Measurements from ENCODE around the gene CDC73.
"Not testable (repeated sequence)": the region's sequence is repeated elsewhere in the genome, so short reads cannot be mapped to it uniquely, and the experiment has no call there.

The CDC73 gene

DNA sequence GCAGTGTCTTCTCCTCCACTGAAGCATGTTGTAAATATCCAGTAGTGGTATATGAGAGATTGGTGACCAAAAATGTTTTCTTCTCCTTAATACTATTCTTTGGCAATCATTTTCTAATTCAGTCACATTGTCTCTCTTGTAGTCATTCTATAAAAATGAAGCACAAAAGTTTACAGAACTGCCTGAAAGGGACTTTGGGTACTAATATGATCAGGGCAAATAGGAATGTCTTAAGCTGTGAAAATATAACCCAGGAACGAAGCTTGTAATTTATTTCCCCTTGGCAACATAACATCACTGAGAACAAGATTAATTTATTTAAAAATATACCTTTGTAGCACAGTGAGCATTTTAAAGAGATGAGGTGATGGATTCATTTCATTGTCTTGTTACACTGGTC, 59.7 kb downstream of the CDC73 start:
- no peak for DNase-seq (ENCODE audit: low spot score)

DNA sequence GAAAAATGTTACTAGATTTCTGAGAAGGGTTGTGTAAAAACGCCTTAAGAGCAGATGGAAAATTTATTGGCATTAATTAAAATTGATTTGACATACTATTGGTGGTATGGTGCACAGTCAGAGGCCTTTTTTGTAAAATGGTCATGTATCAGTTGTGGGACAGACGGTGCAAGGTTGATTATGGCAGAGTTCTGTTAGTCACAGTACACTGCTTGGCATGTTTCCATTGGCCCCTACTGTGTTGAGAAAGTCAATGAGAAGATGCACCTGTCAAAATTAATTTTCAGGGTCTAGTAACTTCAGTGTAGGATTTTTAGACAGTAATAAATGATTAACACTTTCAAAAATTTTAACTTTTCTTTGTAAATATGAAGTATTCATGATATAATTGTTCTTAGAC, 60.2 kb downstream of the CDC73 start:
- DNase-seq (ENCODE audit: low spot score) = no peak

GRCh38 chr1:193183019-193183627, 61.3 kb downstream of the CDC73 start:
- DNase-seq (ENCODE audit: low spot score) = peak; percentile 75

- DNase-seq (ENCODE audit: low spot score) = no peak
These were observed 62.9 kb downstream of the CDC73 start for GRCh38 chr1:193184776-193185175.

DNA sequence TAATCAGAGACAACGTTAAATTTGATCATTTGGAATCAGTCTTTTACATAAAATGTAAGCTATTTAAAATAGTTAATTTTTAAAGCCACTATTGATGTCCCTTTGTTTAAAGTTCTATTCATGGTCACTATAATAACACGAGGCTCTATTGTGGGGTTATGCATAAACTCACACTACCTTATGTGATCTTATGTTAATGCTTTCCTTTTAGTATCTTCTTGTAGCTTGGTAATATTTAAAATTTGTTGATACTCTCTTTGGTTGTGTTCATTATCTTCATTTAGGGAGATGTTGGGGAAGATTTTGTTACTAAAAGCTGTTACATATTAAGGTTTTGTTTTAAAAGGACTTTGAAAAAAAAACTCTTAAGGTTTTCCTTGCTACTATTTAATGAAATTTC, 63.4 kb downstream of the CDC73 start:
- no peak for DNase-seq (ENCODE audit: low spot score)

- DNase-seq (ENCODE audit: low spot score) = peak; percentile 85
These were observed 64.3 kb downstream of the CDC73 start, which contains the start of gene B3GALT2 for GRCh38 chr1:193185901-193186731. Gene B3GALT2, minus strand, starts transcription at chr1:193186613. Its CDS starts 5,051 bp downstream, at chr1:193181562.

- no peak for DNase-seq (ENCODE audit: low spot score)
These were observed 65.3 kb downstream of the CDC73 start for GRCh38 chr1:193187114-193187513.

DNA sequence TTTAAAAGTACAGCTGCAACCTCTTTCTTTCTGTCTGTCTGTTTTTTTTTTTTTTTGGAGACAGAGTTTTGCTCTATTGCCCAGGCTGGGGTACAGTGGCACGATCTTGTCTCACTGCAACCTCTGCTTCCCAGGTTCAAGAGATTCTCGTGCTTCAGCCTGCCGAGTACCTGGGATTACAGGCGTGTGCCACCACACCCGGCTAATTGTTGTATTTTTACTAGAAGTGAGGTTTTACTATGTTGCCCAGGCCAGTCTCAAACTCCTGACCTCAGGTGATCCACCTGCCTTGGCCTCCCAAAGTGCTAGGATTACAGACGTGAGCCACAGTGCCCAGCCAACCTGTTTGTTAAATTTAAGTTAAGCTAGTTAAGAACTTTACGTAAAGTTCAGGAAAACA, 67.1 kb downstream of the CDC73 start:
- DNase-seq (ENCODE audit: low spot score) = not testable (repeated sequence)

- no peak for DNase-seq (ENCODE audit: low spot score)
These were observed 67.7 kb downstream of the CDC73 start for GRCh38 chr1:193189442-193190095.

- DNase-seq (ENCODE audit: low spot score) = no peak
These were observed 68.4 kb downstream of the CDC73 start for GRCh38 chr1:193190096-193190744.

GRCh38 chr1:193192586-193192985, 70.8 kb downstream of the CDC73 start:
- no peak for DNase-seq (ENCODE audit: low spot score)

- no peak for DNase-seq (ENCODE audit: low spot score)
These were observed 78.1 kb downstream of the CDC73 start for GRCh38 chr1:193199940-193200339.

GRCh38 chr1:193201021-193201420, 79.2 kb downstream of the CDC73 start:
- no peak for DNase-seq (ENCODE audit: low spot score)

DNA sequence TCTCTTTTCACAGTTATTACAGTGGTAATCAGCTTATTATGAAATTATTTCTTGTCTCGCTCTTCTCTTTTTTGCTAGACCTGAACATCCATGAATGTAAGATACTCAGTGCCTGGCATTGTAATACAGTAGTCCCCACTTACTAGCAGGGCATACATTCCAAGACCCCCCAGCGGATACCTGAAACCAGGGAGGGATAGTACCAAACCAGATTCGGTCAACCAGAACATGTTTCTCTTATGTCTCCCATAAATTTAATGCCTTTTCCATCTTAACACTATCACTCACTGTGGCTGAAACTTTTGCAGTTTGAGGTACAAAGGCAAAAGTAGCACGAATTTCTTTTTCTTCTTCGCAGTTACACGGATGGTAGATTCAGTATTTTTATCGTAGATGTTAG, 89.2 kb downstream of the CDC73 start:
- DNase-seq (ENCODE audit: low spot score) = no peak

- no peak for DNase-seq (ENCODE audit: low spot score)
These were observed 89.7 kb downstream of the CDC73 start for GRCh38 chr1:193211539-193211938.

DNA sequence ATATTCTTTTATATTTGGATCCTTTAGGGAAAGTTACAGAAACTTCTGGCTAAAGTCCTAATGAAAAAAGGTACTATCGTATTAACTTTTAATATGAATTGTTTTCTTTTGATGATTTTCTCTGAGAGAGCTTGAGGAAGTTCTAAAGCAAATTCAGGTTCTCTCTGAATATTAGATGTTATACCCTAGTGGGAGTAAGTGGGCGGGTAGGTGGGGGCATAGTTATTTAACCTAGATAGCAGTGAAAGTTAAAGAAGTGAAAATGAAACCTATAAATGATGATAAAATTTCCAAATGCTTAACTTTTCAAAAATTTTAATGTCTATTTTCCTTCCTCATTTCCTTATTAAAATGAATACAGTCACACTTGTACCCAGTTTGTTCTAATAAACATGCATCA, 90.8 kb downstream of the CDC73 start:
- DNase-seq (ENCODE audit: low spot score) = no peak

DNA sequence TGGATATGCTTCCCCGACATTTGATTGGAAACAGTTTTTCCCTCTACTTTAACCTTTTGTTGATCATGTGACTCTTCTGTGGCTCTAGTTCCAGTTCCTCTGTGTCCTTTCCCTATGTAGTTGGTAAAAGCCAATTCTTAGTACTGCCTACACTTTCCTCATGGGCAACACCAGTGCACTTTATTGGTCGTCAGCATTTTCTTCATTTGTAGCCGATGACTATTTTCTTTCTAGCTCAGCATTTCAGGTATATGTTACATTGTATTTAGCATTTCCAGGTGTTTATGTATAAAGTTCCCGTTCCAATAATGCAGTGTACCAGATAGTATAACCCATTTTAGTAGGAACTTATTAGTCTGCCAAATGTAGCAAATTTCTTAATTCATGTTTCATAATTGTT, 92.2 kb downstream of the CDC73 start:
- no peak for DNase-seq (ENCODE audit: low spot score)

DNA sequence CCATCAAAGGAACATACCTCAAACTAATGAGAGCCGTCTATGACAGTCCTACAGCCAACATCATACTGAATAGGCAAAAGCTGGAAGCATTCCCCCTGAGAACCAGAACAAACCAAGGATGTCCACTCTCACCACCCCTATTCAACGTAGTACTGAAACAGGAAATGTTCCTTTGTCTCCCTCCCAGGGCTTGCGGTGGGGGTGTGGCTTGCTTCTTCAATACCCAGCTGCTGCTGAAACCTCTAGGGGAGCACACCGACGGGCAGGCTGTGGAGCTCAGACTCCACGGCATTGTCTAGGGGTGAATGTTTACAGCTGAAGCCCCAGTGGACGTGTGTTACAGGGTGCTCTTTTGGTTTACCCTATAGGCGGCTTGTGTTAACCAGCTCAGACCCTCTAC, 95.1 kb downstream of the CDC73 start:
- no peak for DNase-seq (ENCODE audit: low spot score)

GRCh38 chr1:193219391-193219790, 97.6 kb downstream of the CDC73 start:
- DNase-seq (ENCODE audit: low spot score) = no peak

DNA sequence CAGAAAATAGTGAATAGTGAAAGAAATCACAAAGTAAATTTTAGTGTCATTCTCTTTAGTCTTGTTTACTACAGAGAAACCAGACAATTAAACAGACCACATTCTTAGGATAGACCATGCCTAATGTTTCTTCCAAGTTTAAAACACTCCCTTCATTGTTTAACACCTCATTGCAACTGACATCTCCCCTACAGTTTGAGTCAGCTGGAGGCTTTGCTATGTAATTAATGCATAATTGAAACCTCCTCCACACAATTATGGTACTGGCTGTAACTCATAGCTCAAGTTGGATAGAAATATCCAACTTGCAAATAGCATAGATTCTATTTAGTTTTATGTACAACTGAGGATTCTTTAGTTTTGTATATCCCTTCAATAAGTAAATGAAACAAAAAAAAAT, 99.8 kb downstream of the CDC73 start:
- DNase-seq (ENCODE audit: low spot score) = peak; percentile 22

DNA sequence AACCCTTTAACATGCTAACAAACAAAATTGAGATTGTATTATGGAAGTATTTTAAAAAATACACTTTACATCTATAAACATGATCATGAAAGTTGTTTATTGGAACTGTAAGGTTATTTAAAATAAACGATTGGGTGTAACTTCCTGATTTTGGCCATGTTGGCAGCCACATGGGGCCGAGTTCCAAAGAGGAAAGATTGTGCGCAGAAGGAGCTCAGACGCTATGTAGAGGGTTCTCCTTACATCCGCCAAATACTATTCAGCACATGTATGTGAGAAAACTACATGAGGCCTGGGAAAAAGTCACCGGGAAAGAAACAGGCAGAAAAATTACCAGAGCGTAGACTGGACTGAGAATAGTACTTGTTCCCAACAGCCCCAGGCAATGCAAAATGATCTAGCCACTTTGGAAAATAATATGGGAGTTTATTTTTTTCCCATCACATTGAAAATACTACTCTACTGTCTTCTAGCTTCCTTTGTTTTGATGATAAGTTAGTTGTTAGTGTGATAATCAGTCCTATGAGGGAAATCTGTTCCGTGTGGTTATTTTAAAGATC, 100.3 kb downstream of the CDC73 start:
- no peak for DNase-seq (ENCODE audit: low spot score)

- no peak for DNase-seq (ENCODE audit: low spot score)
These were observed 107.3 kb downstream of the CDC73 start for GRCh38 chr1:193229136-193229535.

All from globus pallidus (tissue), 1 donor.